SK-N-SH (cell line): ENCODE data around the gene ADAMTS2. TPM values are rescaled to one million over a fixed set of nuclear protein-coding genes. Genes with fewer than 3 reads are reported as not detected.

Source experiments
- polyA plus RNA-seq, 3 experiments: library from polyadenylated mRNA; depleted of rRNA; stranded (reverse); fragments of >200 nt; gene quantifications; 2 replicates each; pipeline ENCODE4 v1.2.3, GENCODE V29; 2012
- small RNA-seq, 7 experiments: library from RNA; depleted of rRNA; stranded (forward); fragments of <200 nt; gene quantifications; one replicate each; pipeline ENCODE3, GENCODE V24; 2012

The ADAMTS2 gene
- polyA plus RNA-seq, 1 of the 3 experiments (the other 2 are of a cell fraction) = 0.12 TPM

Small RNAs within 50 kb of the gene (small RNA-seq; reads per million reads assigned to genes)
- 0 reads per million in 7 experiments for gene AC109479.2

Other genes with a start within 250 kb of the ADAMTS2 start
- 30.3 and 31.5 TPM in 2 replicates for gene RUFY1, start 205.1 kb upstream of the ADAMTS2 start, polyA plus RNA-seq (2012; rRNA removed)